ENCODE results near the gene SGK1.
A peak's percentile ranks its signal among the peaks of the same experiment; 100 is the strongest.
"Not testable (repeated sequence)": the region's sequence is repeated elsewhere in the genome, so short reads cannot be mapped to it uniquely, and the experiment has no call there.

Gene SGK1

GRCh38 chr6:134187154-134187553, 130.8 kb downstream of the SGK1 start:
- DNase-seq (no peak), ATAC-seq (no peak)

GRCh38 chr6:134186355-134186754, 131.6 kb downstream of the SGK1 start:
- DNase-seq = no peak
- ATAC-seq = no peak

- no peak for ATAC-seq
- DNase-seq = no peak
Observed at GRCh38 chr6:134185277-134185676, 132.6 kb downstream of the SGK1 start.

- ATAC-seq (no peak), DNase-seq (no peak)
Observed at GRCh38 chr6:134183844-134184243, 134.1 kb downstream of the SGK1 start.

- no peak for DNase-seq
- ATAC-seq = no peak
Observed at GRCh38 chr6:134182528-134182927, 135.4 kb downstream of the SGK1 start.

- DNase-seq, ATAC-seq: not testable (repeated sequence)
Observed at GRCh38 chr6:134181726-134182125, 136.2 kb downstream of the SGK1 start.

- DNase-seq, ATAC-seq: not testable (repeated sequence)
Observed at GRCh38 chr6:134181251-134181650, 136.7 kb downstream of the SGK1 start.

- ATAC-seq, DNase-seq: not testable (repeated sequence)
Observed at GRCh38 chr6:134180540-134180939, 137.4 kb downstream of the SGK1 start.

GRCh38 chr6:134178161-134179044, 139.5 kb downstream of the SGK1 start:
- DNase-seq (peak; percentile 76), ATAC-seq (peak; percentile 70)

GRCh38 chr6:134177753-134178160, 140.2 kb downstream of the SGK1 start:
- ATAC-seq (no peak), DNase-seq (no peak)

GRCh38 chr6:134177236-134177635, 140.7 kb downstream of the SGK1 start:
- ATAC-seq (no peak), DNase-seq (no peak)

GRCh38 chr6:134176264-134176975, 141.5 kb downstream of the SGK1 start:
- no peak for ATAC-seq
- peak; percentile 29 for DNase-seq

GRCh38 chr6:134175532-134176263, 142.2 kb downstream of the SGK1 start:
- ATAC-seq (peak; percentile 2), DNase-seq (peak; percentile 66)

- DNase-seq (peak; percentile 97), ATAC-seq (peak; percentile 76)
Observed at GRCh38 chr6:134174672-134175531, 143.0 kb downstream of the SGK1 start.

- DNase-seq = peak; percentile 91
- peak; percentile 7 for ATAC-seq
Observed at GRCh38 chr6:134173936-134174671, 143.8 kb downstream of the SGK1 start.

GRCh38 chr6:134173366-134173725, 144.6 kb downstream of the SGK1 start:
- DNase-seq (no peak), ATAC-seq (no peak)

- DNase-seq (no peak), ATAC-seq (no peak)
Observed at GRCh38 chr6:134172706-134173365, 145.1 kb downstream of the SGK1 start.

- DNase-seq = no peak
- ATAC-seq = no peak
Observed at GRCh38 chr6:134172020-134172705, 145.7 kb downstream of the SGK1 start.

- no peak for DNase-seq
- ATAC-seq = no peak
Observed at GRCh38 chr6:134171517-134171916, 146.4 kb downstream of the SGK1 start.

- no peak for ATAC-seq
Observed at GRCh38 chr6:134170844-134171243, 147.1 kb downstream of the SGK1 start.

More at GRCh38 chr6:134170844-134171243, 147.1 kb downstream of the SGK1 start:
- DNase-seq = no peak
